ENCODE measurements around the gene LIX1L.
A peak's percentile ranks its signal among the peaks of the same experiment; 100 is the strongest.

Gene LIX1L

GRCh38 chr1:145897969-145898368, 59.8 kb downstream of the LIX1L start:
- no peak overlapping the region for H3K4me3 ChIP-seq (ENCODE audit: insufficient read depth, low read depth, low read length, poor library complexity, severe bottlenecking)
- H3K36me3 ChIP-seq (ENCODE audit: control insufficient read depth, insufficient read depth, low read length), result no peaks in the 10 kb centered on the region
- no peaks in the 10 kb centered on the region for H3K4me1 ChIP-seq (ENCODE audit: control insufficient read depth, insufficient read depth, low read length, poor library complexity, severe bottlenecking)
- H3K27ac ChIP-seq (ENCODE audit: insufficient read depth, low read length, poor library complexity, severe bottlenecking), result no peak overlapping the region
- H3K9me3 ChIP-seq (ENCODE audit: control insufficient read depth, low read length), result no peaks in the 10 kb centered on the region
- no peaks in the 10 kb centered on the region for H3K27me3 ChIP-seq (replicated peaks; ENCODE audit: control insufficient read depth, insufficient read depth, low read length, poor library complexity, severe bottlenecking)
- DNase-seq, result no peak

GRCh38 chr1:145895471-145895870, 62.3 kb downstream of the LIX1L start:
- H3K4me3 ChIP-seq (ENCODE audit: insufficient read depth, low read depth, low read length, poor library complexity, severe bottlenecking), result no peak overlapping the region
- H3K27me3 ChIP-seq (replicated peaks; ENCODE audit: control insufficient read depth, insufficient read depth, low read length, poor library complexity, severe bottlenecking), result no peaks in the 10 kb centered on the region
- no peak for DNase-seq
- no peaks in the 10 kb centered on the region for H3K4me1 ChIP-seq (ENCODE audit: control insufficient read depth, insufficient read depth, low read length, poor library complexity, severe bottlenecking)
- H3K9me3 ChIP-seq (ENCODE audit: control insufficient read depth, low read length), result no peaks in the 10 kb centered on the region
- H3K36me3 ChIP-seq (ENCODE audit: control insufficient read depth, insufficient read depth, low read length), result no peaks in the 10 kb centered on the region
- no peak overlapping the region for H3K27ac ChIP-seq (ENCODE audit: insufficient read depth, low read length, poor library complexity, severe bottlenecking)

- Histone ChIP-seq H3K27me3 (replicated peaks; ENCODE audit: control insufficient read depth, insufficient read depth, low read length, poor library complexity, severe bottlenecking) (no peaks in the 10 kb centered on the region), H3K36me3 (ENCODE audit: control insufficient read depth, insufficient read depth, low read length) (no peaks in the 10 kb centered on the region), H3K4me1 (ENCODE audit: control insufficient read depth, insufficient read depth, low read length, poor library complexity, severe bottlenecking) (no peaks in the 10 kb centered on the region), H3K27ac (ENCODE audit: insufficient read depth, low read length, poor library complexity, severe bottlenecking) (no peak overlapping the region), H3K4me3 (ENCODE audit: insufficient read depth, low read depth, low read length, poor library complexity, severe bottlenecking) (no peak overlapping the region), H3K9me3 (ENCODE audit: control insufficient read depth, low read length) (no peaks in the 10 kb centered on the region)
- no peak for DNase-seq
Measured at GRCh38 chr1:145893306-145894055, 64.3 kb downstream of the LIX1L start.

GRCh38 chr1:145892486-145893087, 65.2 kb downstream of the LIX1L start:
- Histone ChIP-seq H3K4me1 (ENCODE audit: control insufficient read depth, insufficient read depth, low read length, poor library complexity, severe bottlenecking) (no peaks in the 10 kb centered on the region), H3K27ac (ENCODE audit: insufficient read depth, low read length, poor library complexity, severe bottlenecking) (no peak overlapping the region), H3K36me3 (ENCODE audit: control insufficient read depth, insufficient read depth, low read length) (no peaks in the 10 kb centered on the region), H3K4me3 (ENCODE audit: insufficient read depth, low read depth, low read length, poor library complexity, severe bottlenecking) (no peak overlapping the region), H3K27me3 (replicated peaks; ENCODE audit: control insufficient read depth, insufficient read depth, low read length, poor library complexity, severe bottlenecking) (no peaks in the 10 kb centered on the region), H3K9me3 (ENCODE audit: control insufficient read depth, low read length) (no peaks in the 10 kb centered on the region)
- DNase-seq, result no peak

GRCh38 chr1:145891587-145892485, 66.0 kb downstream of the LIX1L start:
- H3K27me3 ChIP-seq (replicated peaks; ENCODE audit: control insufficient read depth, insufficient read depth, low read length, poor library complexity, severe bottlenecking), result no peaks in the 10 kb centered on the region
- H3K27ac ChIP-seq (ENCODE audit: insufficient read depth, low read length, poor library complexity, severe bottlenecking), result no peak overlapping the region
- H3K4me3 ChIP-seq (ENCODE audit: insufficient read depth, low read depth, low read length, poor library complexity, severe bottlenecking), result no peak overlapping the region
- no peaks in the 10 kb centered on the region for H3K4me1 ChIP-seq (ENCODE audit: control insufficient read depth, insufficient read depth, low read length, poor library complexity, severe bottlenecking)
- H3K36me3 ChIP-seq (ENCODE audit: control insufficient read depth, insufficient read depth, low read length), result no peaks in the 10 kb centered on the region
- peak; percentile 4 to 37 (median 5) for DNase-seq
- H3K9me3 ChIP-seq (ENCODE audit: control insufficient read depth, low read length), result no peaks in the 10 kb centered on the region

- Histone ChIP-seq H3K27ac (ENCODE audit: insufficient read depth, low read length, poor library complexity, severe bottlenecking) (no peak overlapping the region), H3K4me3 (ENCODE audit: insufficient read depth, low read depth, low read length, poor library complexity, severe bottlenecking) (no peak overlapping the region), H3K4me1 (ENCODE audit: control insufficient read depth, insufficient read depth, low read length, poor library complexity, severe bottlenecking) (peaks cover under 1% of the 10 kb centered on the region), H3K36me3 (ENCODE audit: control insufficient read depth, insufficient read depth, low read length) (no peaks in the 10 kb centered on the region), H3K27me3 (replicated peaks; ENCODE audit: control insufficient read depth, insufficient read depth, low read length, poor library complexity, severe bottlenecking) (no peaks in the 10 kb centered on the region), H3K9me3 (ENCODE audit: control insufficient read depth, low read length) (no peaks in the 10 kb centered on the region)
- no peak for DNase-seq
Measured at GRCh38 chr1:145891143-145891542, 66.7 kb downstream of the LIX1L start.

- DNase-seq, result no peak
- Histone ChIP-seq H3K27me3 (replicated peaks; ENCODE audit: control insufficient read depth, insufficient read depth, low read length, poor library complexity, severe bottlenecking) (peaks cover under 1% of the 10 kb centered on the region), H3K36me3 (ENCODE audit: control insufficient read depth, insufficient read depth, low read length) (no peaks in the 10 kb centered on the region), H3K9me3 (ENCODE audit: control insufficient read depth, low read length) (no peaks in the 10 kb centered on the region), H3K4me1 (ENCODE audit: control insufficient read depth, insufficient read depth, low read length, poor library complexity, severe bottlenecking) (peaks cover 13% of the 10 kb centered on the region), H3K4me3 (ENCODE audit: insufficient read depth, low read depth, low read length, poor library complexity, severe bottlenecking) (no peak overlapping the region), H3K27ac (ENCODE audit: insufficient read depth, low read length, poor library complexity, severe bottlenecking) (no peak overlapping the region)
Measured at GRCh38 chr1:145889722-145890121, 68.1 kb downstream of the LIX1L start.

GRCh38 chr1:145887631-145888030, 70.2 kb downstream of the LIX1L start:
- Histone ChIP-seq H3K27me3 (replicated peaks; ENCODE audit: control insufficient read depth, insufficient read depth, low read length, poor library complexity, severe bottlenecking) (peaks cover 8% of the 10 kb centered on the region), H3K27ac (ENCODE audit: insufficient read depth, low read length, poor library complexity, severe bottlenecking) (no peak overlapping the region), H3K9me3 (ENCODE audit: control insufficient read depth, low read length) (no peaks in the 10 kb centered on the region), H3K4me1 (ENCODE audit: control insufficient read depth, insufficient read depth, low read length, poor library complexity, severe bottlenecking) (peaks cover 13% of the 10 kb centered on the region), H3K36me3 (ENCODE audit: control insufficient read depth, insufficient read depth, low read length) (no peaks in the 10 kb centered on the region), H3K4me3 (ENCODE audit: insufficient read depth, low read depth, low read length, poor library complexity, severe bottlenecking) (no peak overlapping the region)
- no peak for DNase-seq

GRCh38 chr1:145886816-145887215, 71.0 kb downstream of the LIX1L start:
- H3K9me3 ChIP-seq (ENCODE audit: control insufficient read depth, low read length), result no peaks in the 10 kb centered on the region
- H3K4me3 ChIP-seq (ENCODE audit: insufficient read depth, low read depth, low read length, poor library complexity, severe bottlenecking), result no peak overlapping the region
- no peaks in the 10 kb centered on the region for H3K36me3 ChIP-seq (ENCODE audit: control insufficient read depth, insufficient read depth, low read length)
- H3K27me3 ChIP-seq (replicated peaks; ENCODE audit: control insufficient read depth, insufficient read depth, low read length, poor library complexity, severe bottlenecking), result peaks cover 8% of the 10 kb centered on the region
- no peak for DNase-seq
- H3K27ac ChIP-seq (ENCODE audit: insufficient read depth, low read length, poor library complexity, severe bottlenecking), result no peak overlapping the region
- H3K4me1 ChIP-seq (ENCODE audit: control insufficient read depth, insufficient read depth, low read length, poor library complexity, severe bottlenecking), result peaks cover 13% of the 10 kb centered on the region

GRCh38 chr1:145886390-145886789, 71.4 kb downstream of the LIX1L start:
- Histone ChIP-seq H3K4me1 (ENCODE audit: control insufficient read depth, insufficient read depth, low read length, poor library complexity, severe bottlenecking) (peaks cover 13% of the 10 kb centered on the region), H3K36me3 (ENCODE audit: control insufficient read depth, insufficient read depth, low read length) (no peaks in the 10 kb centered on the region), H3K27me3 (replicated peaks; ENCODE audit: control insufficient read depth, insufficient read depth, low read length, poor library complexity, severe bottlenecking) (peaks cover 8% of the 10 kb centered on the region), H3K27ac (ENCODE audit: insufficient read depth, low read length, poor library complexity, severe bottlenecking) (no peak overlapping the region), H3K4me3 (ENCODE audit: insufficient read depth, low read depth, low read length, poor library complexity, severe bottlenecking) (peak overlapping the region; percentile 69), H3K9me3 (ENCODE audit: control insufficient read depth, low read length) (no peaks in the 10 kb centered on the region)
- no peak for DNase-seq

Measured in effector memory CD4-positive, alpha-beta T cell (primary cell).